Prostate gland (tissue), 2 donors: ENCODE measurements around the gene UHMK1.

Experiments used
- POLR2A ChIP-seq: fragments of 450-650 bp; IDR thresholded peaks from one replicate; pipeline ENCODE4 v1.6.1; 2016; ENCODE audit warnings: antibody characterized with exemption, mild to moderate bottlenecking
- POLR2AphosphoS5 ChIP-seq: sonication (generic); formaldehyde crosslinking; IDR thresholded peaks from one replicate; pipeline ENCODE4 v1.6.1; 2017; ENCODE audit warnings: antibody characterized with exemption
- TF ChIP-seq, protein P1 (sequence below), 4 experiments: fragments of 200-600 bp in 2 of 4; fragments of 450-650 bp in 2 of 4; sonication (generic) in 2 of 4; IDR thresholded peaks; 1 replicate in 3 of 4; 2 replicates in 1 of 4; pipeline ENCODE4 v1.5.1; 2016 to 2019; ENCODE audit warnings: antibody characterized with exemption in 4 of 4, mild to moderate bottlenecking in 2 of 4, moderate library complexity in 2 of 4

DNA sequence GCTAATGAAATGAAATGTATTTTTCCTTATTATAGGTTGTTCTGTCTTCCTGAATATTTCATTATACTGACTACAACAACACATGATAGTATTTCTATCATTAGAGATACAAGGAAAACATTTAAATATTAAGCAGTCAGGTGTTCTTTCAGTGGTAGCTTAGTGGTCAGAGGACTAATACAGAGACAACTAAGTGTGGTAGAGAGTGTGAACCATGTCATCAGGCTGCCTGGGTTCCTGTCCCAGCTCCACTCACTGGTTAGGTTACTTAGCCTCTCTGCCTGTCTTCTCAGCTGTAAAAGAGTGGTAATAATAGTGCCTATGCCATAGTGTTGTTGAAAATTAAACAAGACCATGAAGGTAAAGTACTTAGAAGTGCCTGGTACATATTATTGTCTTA is 67.8 kb downstream of the UHMK1 start:
- TF ChIP-seq, protein P1, sequence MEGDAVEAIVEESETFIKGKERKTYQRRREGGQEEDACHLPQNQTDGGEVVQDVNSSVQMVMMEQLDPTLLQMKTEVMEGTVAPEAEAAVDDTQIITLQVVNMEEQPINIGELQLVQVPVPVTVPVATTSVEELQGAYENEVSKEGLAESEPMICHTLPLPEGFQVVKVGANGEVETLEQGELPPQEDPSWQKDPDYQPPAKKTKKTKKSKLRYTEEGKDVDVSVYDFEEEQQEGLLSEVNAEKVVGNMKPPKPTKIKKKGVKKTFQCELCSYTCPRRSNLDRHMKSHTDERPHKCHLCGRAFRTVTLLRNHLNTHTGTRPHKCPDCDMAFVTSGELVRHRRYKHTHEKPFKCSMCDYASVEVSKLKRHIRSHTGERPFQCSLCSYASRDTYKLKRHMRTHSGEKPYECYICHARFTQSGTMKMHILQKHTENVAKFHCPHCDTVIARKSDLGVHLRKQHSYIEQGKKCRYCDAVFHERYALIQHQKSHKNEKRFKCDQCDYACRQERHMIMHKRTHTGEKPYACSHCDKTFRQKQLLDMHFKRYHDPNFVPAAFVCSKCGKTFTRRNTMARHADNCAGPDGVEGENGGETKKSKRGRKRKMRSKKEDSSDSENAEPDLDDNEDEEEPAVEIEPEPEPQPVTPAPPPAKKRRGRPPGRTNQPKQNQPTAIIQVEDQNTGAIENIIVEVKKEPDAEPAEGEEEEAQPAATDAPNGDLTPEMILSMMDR (IDR thresholded peaks at IDR 0.05): no peak
- TF ChIP-seq POLR2AphosphoS5: no peak
- TF ChIP-seq POLR2A: no peak
